ENCODE results near the gene MSH3.

DNA sequence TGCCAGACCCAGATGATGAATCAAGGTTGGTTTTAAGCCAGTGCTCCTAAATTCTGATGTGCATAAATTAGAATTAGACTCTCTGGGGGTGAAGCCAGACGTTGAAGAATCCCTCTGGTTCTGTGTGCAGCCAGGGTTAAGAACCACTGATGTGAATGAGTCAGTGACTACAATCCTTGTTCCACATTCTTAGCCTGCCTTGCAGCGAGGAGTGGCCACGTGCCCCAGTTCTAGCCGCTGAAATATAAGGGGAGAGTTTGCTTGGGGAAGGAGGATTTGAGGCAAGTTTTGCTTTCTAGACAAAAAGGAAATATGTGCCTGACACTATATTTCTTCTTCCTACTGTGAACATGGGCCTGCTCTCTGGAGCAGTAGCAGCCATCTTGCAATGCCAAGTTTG lies 34.2 kb upstream of the MSH3 start:
- no peak for TF ChIP-seq CTCF (IDR thresholded peaks at IDR 0.05; ENCODE audit: low read depth, low read length, poor library complexity, severe bottlenecking)
- TF ChIP-seq EZH2phosphoT487 (IDR thresholded peaks at IDR 0.05; ENCODE audit: borderline replicate concordance, low read length): no peak
